Activated CD4-positive, CD25-positive, alpha-beta regulatory T cell (primary cell): Measurements from ENCODE around the gene MRTFA.
"Not testable (repeated sequence)": the region's sequence is repeated elsewhere in the genome, so short reads cannot be mapped to it uniquely, and the experiment has no call there.

Experiments used
- DNase-seq, 4 experiments: peaks; one replicate each; lab custom pipeline; 2025; lab: John Stamatoyannopoulos, UW

Gene MRTFA

DNA sequence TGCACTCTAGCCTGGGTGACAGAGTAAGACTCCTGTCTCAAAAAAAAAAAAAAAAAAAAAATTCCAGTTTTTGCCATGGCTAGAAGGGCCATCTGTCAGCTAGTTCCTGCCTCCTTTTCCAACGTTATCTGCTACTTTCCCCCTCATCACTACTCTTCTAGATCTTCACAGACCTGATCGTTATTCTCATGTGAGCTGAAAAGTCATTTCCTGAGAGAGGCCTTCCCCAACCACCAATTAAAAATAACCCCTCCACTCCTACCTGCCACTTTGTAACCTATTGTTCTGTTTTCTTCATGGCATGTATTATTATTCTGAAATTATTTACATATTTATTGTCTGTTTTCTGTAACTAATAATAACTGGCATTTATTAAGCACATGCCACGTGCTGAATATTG lies 241.9 kb downstream of the MRTFA start:
- DNase-seq, result no peak

DNA sequence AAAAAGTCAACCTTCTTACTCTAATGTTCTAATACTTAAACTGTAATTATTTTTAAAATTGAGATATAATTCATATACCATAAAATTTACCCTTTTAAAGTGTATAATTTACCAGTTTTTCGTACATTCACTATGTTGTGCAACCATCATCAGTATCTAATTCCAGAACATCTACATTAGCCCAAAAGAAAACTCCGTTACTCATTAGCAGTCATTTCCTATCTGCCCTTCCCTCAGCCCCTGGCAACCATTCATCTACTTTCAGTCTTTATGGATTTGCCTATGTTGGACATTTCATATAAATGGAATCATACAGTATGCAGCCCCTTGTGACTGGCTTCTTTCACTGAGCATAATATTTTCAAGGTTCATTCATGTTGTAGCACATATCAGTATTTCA lies 243.9 kb downstream of the MRTFA start:
- no peak for DNase-seq

DNA sequence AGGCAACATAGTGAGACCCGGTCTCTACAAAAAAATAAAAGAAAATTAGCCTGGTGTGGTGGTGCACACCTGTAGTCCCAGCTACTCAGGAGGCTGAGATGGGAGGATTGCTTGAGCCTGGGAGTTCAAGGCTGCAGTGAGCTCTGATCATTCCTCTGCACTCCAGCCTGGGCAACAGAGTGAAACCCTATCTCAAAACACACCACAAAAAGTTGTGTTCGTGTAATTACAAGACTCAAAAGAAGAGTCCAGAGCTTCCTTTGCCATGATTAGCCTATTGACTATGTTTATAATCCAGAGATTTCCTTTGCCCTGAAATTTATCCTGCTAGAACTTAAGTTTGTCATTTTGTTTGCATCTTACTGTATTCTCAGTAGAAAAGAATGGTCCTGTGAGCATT lies 245.1 kb downstream of the MRTFA start:
- no peak for DNase-seq

DNA sequence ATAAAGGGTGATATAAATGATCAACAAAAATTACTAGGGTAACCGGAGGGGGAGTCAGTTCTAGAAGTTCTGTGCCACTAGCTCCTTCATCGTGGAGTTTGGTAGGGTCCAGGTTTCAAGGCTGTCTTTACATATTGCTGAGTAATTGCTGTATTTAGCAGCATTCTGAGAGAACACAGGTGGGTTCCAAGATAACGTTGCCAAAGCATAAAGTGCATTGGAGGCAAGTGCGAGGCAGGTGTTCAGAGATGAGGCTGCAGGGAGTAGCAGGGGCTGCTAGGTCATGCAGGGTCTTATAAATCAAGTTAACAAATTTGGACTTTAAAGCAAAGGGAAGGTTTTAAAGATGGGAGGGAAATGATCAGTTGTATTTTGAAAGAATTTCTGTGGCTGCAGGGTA lies 248.3 kb downstream of the MRTFA start:
- DNase-seq, result no peak

DNA sequence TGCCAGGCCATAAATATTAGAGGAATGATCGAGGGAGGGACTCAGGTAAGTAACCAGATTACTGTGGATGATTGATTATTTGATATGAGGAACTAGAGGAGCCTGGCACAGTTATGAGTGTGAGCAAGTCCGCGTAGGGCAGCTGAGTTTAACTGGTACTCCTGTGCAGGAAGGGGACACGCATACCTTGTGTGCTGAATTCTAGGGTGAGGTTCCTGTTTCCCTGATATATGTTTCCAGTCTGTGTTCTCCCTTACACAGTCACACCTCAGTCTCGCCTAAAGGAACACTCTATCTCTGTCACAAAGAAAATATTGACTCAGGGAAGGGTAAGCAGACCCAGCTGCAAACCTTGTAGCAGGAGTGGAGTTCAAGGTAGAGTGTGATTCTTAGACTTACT lies 248.8 kb downstream of the MRTFA start:
- no peak for DNase-seq

DNA sequence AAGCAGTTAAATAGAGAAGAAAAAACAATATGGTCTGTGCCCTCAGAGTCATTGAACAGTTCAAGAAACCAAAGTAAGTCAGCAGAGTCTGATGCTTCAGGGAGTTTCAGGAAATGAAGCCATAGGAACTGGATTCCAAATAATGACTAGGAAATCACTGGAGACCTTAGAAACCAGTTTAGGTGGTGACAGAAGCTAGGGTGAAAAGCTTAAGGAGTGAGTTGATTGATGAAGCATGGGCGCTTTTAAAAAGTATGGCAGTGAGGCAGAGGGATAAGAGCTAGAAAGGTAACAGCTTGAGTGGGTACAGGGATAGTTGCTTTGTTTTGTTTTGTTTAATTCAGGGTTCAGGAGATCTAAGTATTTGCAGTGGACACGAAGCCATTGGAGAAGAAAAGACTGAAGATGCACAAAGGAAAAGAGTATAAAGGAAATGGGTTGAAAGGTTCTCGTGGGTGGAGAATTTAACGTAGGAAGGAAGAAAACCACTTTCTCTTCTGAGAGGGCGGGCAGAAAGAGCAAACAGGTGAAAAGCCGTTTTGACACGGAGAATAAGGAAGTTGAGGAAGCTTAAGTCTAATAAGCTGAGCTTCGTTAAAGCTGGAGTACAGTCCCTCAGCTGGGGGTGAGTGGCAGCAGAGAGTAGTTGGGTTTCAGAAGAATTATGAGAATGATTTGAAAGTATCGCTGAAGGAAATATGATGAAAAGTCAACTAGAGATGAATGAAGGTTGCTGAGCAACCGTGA lies 251.3 kb downstream of the MRTFA start:
- no peak for DNase-seq

DNA sequence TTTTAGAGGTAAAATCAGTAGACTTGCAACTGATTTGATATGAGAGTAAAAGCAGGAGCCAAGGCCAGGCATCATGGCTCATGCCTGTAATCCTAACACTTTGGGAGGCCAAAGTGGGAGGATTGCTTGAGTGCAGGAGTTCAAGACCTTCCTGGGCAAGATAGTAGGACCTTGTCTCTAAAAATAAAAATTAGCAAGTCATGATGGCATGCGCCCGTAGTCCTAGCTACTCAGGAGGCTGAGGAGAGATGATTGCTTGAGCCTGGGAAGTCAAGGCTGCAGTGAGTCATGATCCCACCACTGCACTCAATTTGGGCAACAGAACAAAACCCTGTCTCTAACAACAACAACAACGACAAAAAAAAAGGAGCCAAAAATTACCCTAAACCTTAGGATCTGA lies 252.6 kb downstream of the MRTFA start:
- DNase-seq, result no peak

DNA sequence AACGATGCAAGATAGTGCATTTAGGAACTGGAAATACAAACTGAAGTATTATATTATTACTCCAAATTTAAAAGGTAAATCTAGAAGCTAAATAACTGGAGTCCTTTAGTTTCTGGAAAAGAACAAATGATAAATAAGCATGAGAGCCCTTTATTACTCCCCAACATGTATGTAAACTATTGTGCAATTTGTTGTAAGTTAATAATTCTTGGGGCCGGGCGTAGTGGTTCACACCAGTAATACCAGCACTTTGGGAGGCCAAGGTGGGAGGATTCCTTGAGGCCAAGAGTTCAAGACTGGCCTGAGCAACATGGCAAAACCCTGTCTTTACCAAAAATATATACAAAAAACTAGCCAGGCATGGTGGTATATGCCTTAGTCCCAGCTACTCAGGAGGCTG lies 255.1 kb downstream of the MRTFA start:
- no peak for DNase-seq

DNA sequence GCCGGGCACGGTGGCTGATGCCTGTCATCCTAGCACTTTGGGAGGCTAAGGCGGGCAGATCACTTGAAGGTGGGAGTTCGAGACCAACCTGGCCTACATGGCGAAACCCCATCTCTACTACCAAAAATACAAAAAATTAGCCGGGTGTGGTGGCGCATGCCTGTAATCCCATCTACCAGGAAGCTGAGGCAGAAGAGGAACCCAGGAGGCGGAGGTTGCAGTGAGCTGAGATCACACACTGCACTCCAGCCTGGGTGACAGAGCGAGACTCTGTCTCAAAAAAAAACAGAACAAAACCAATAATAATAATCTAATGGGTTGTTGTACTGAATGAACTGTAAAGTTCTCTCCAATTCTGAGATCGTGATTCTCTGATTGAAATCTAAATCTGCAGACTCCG lies 258.1 kb downstream of the MRTFA start:
- not testable (repeated sequence) for DNase-seq

DNA sequence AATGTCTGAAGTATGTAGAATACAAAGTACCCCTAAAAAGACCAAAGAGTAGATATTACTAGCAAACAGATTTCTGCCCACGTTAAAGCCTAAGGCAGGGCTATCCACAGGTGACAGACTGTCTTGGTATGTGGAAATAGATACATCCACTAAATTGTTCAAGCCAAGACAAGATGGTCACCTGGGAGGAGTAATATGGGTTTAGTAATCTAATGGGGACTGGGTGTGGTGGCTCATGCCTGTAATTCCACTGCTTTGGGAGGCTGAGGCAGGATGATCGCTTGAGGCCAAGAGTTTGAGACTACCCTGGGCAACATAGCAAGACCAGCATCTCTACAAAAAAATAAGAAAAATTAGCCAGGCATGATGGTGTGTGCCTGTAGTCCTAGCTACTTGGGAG lies 258.6 kb downstream of the MRTFA start:
- no peak for DNase-seq

DNA sequence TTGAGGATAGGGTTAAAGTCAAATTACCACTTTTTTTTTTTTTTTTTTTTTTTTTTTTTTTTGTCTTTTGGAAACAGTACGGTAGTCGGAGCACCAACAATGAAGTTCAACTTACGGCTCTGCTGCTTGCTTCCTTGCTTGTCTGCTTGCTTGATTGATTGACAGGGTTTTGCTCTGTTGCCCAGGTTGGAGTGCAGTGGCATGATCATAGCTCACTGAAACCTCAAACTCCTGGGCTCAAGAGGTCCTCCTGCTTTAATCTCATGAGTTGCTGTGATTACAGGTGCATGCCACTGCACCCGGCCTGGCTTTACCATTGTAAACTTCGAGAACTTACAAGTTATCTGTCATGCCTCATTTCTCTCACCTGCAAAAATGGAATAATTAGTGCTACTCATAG lies 260.4 kb downstream of the MRTFA start:
- DNase-seq, result no peak

DNA sequence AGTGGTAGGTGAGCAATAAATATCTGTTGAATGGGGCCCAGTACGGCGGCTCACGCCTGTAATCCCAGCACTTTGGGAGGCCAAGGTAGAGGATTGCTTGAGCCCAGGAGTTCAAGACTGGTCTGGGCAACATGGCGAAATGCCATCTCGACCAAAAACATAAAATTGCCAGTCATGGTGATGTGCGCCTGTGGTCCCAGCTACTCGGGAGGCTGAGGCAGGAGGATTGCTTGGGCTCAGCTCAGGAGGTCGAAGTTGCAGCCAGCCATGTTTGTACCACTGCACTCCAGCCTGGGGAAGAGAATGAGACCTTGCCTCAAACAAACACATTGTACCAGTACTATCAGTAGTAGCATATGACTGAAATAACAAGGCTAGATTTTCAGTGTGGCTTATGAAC lies 262.0 kb downstream of the MRTFA start:
- no peak for DNase-seq

DNA sequence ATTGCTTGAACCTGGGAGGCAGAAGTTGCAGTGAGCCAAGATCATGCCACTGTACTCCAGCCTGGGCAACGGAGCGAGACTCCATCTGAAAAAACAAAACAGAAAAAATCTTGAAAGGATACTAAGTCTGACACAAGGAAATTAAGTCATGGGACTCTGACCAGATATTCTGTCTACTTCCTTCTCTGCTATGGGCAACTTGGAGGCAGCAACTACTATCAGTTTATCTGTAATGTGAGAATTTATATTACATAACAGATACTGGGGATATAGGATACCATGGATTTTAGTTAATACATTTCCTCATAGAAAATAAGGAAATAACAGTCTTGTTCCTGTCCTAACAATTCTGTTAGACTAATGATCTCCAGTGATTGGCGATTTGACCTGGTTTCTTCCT lies 267.7 kb downstream of the MRTFA start:
- no peak for DNase-seq

DNA sequence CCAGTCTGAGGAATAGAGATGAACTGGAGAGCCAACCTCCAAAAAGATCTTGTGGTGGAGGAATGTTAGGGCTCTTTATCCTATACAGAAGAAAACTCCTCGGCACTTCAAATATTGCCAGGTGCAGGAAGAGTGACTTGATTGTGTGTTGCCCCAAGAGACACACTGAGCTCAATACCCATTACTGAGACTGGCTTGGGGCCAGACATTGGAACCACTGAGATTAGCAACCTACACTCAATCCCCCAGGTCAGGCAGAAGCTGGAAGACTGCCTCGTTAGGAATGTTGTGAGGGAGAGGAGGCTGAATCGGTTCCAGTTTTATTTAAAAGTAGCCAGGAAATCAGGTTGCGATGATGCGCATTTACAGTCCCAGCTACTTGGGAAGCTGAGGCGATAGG lies 268.5 kb downstream of the MRTFA start:
- no peak for DNase-seq

DNA sequence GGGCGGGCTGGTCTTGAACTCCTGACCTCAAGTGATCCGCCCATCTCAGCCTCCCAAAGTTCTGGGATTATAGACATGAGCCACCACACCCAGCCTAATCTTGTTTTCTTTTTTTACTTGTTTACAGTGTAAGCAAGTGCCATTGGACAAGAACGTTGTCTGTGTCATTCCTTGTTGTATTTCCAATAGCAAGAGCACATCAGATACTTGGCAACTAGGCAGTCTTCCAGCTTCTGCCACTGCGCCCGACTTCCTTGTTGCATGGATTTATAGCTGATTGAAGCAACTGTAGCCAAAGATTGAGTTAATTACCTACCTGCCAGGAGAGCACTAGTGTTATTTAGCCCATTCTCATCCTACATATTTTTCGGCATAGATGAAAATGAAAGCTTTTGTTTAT lies 269.2 kb downstream of the MRTFA start:
- no peak for DNase-seq

DNA sequence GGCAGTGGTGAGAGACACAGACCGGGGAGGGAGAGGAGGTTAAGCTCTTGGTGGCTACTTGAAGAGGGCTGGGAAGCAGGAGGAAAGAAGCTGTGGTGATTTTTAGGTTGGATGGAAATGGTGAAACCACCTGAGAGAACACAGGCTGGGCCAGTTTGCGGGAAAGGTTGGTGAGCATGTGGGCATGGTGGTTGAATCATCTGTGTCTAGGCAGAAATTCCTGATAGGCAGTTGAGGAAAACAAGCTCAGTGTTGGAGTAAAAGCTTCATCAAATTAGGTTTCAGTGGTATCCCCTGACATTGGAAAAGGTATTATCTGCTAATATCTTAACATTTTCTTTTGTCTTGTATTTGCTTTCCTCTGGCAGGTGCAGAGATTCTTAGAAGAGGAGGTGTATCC lies 270.5 kb downstream of the MRTFA start:
- DNase-seq, result no peak

DNA sequence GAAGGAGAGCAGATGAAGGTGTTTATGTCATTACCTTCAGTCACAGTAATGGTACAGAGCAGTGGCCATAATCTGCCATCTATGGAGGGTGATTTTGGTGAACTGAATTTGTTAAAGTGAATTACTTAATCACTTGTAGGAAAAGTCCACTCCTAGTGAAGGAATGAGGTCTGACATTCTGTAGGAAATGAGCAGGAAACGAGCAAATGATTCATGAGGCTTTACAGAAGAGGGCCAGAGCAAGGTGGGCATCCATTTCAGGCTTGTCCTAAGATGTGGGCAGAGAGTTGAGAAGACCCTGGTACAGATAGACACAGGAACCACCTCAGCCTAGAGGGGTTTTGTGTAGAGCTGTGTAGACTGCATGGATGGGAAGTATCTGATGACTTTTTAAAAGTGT lies 272.1 kb downstream of the MRTFA start:
- DNase-seq, result no peak

DNA sequence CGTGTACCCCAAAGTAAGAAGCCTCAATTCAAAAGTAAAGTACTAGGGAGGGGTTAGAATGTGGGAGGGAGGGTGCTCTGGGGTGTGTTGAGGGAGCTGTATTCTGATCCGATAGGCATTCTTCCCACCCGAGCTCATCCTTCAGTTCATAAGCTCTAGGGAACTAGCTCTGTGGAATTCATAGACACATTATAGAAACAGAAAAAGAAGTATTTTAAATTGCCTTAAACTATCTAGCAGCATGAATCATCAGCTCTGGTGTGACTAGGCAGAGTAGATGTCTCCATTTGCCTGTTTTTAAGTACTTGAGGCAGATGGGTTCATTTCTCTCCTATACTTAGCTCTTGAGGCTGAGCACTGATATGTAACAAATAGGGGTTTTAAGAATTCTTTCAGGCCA lies 273.5 kb downstream of the MRTFA start:
- no peak for DNase-seq

DNA sequence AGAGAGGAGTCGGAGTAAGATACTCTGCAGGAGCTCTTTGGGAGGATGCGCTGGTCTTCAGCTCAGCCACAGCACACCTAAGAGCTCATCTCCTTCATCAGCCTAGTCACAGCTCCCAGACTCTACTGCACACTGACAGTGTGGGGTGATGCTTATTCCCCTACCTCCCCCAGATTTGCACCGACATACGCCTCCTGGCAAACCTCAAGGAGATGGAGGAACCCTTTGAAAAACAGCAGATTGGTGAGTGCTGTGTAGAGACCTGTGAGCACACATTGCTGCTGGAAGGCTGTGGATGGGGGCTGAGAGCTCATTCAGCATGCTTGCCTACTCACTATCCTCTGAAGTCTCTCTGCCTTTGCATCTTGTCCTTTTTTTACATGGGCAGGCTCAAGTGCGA lies 275.4 kb downstream of the MRTFA start:
- DNase-seq, result no peak
